ENCODE data around the gene BAD.
"Not testable (repeated sequence)": the region's sequence is repeated elsewhere in the genome, so short reads cannot be mapped to it uniquely, and the experiment has no call there.

BAD gene

GRCh38 chr11:64284048-64284961 is at the start of gene BAD:
TSS of gene BAD (minus strand) at chr11:64284665. CDS start at chr11:64284368, 297 bp downstream.
- peak; percentile 80 to 87 for DNase-seq (ENCODE audit: low read depth in 1 of 2, low spot score in 1 of 2)

GRCh38 chr11:64333556-64333955 is 49.1 kb upstream of the BAD start:
- DNase-seq (ENCODE audit: low read depth in 1 of 2, low spot score in 1 of 2) = no peak

DNA sequence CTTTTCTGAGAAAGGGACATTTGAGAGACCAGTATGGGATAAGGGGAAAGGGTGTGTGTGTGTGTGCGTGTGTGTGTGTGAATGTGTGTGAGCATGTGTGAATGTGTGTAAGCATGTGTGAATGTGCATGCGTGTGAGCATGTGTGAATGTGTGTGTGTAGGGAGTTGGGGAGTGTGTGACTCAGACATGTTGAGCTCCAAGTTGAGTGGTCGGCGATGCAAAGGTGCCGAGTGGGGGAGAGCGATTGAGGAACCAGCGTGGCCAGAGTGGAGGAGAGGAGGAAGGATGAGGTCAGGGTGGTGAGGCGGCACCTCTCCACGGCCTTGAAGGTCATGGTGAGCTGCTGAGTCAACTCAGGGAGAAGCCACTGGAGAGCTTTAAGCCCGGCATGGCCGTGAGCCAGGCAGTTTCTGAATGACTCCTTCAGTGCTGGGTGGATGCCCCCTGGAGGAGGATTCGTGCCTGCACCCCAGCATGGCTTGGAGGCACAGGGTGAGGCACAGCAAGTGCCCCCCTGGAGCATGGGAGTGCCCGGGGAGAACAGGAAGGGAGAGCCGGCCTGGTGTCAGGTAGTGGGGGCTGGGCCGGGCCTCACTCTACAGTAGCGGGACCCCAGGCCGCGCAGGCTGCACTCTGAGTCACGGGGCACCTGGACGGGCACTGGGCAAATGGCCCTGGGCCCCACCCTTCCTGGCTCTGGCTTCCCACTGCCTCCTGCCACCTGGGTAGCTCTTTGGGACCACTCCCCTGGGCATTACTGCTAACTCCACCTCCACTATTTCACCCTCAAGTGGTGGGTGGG is 47.3 kb upstream of the BAD start:
- DNase-seq (ENCODE audit: low read depth in 1 of 2, low spot score in 1 of 2) = peak; percentile 29 to 45

- no peak for DNase-seq (ENCODE audit: low read depth in 1 of 2, low spot score in 1 of 2)
Observed at GRCh38 chr11:64330888-64331287, 46.4 kb upstream of the BAD start.

- DNase-seq (ENCODE audit: low read depth in 1 of 2, low spot score in 1 of 2) = no peak
Observed at GRCh38 chr11:64327993-64328392, 43.5 kb upstream of the BAD start.

DNA sequence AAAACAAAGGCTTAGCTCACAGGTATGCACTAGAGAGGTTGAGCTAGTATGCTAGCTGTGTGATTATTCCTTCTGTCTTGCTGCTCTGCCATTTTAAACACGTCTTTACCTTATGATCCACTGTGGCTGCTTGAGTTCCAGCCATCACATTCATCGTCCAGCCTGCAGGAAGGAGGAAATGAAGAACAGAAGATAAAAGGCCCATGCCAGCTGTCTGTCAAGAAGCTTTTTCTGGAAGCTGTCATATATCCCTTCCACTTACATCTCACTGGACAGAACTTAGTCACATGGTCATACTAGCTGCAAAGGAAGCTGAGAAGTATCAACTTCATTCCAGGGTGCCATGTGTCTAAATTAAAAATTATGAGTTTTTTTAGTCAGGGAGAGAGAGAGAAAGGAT is 42.9 kb upstream of the BAD start:
- no peak for DNase-seq (ENCODE audit: low read depth in 1 of 2, low spot score in 1 of 2)

GRCh38 chr11:64324692-64325469 is 40.4 kb upstream of the BAD start:
- DNase-seq (ENCODE audit: low read depth in 1 of 2, low spot score in 1 of 2) = no peak

DNA sequence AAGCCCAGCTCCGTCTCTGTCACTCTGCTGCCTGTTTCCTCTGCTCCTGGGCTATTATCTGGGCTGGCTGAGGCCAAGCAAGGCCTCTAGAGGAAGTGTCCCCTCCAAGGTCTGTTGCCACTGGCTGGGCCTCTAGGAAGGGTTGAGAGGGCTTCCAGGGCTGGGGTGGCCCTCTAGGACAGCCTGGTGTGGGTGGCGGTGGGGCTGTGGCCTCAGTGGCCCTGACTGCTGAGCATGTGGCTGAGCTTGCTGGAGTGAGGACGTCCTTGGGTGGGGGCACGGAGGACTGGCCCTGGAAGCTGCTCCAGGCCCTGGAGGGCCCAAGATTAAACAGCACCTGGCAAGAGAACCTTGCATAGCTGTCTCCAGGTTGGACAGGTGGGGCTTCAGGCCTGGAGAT is 39.5 kb upstream of the BAD start:
- DNase-seq (ENCODE audit: low read depth in 1 of 2, low spot score in 1 of 2) = not testable (repeated sequence)

- no peak for DNase-seq (ENCODE audit: low read depth in 1 of 2, low spot score in 1 of 2)
Observed at GRCh38 chr11:64323373-64323772, 38.9 kb upstream of the BAD start.

GRCh38 chr11:64322925-64323260 is 38.4 kb upstream of the BAD start:
- DNase-seq (ENCODE audit: low read depth in 1 of 2, low spot score in 1 of 2) = no peak

DNA sequence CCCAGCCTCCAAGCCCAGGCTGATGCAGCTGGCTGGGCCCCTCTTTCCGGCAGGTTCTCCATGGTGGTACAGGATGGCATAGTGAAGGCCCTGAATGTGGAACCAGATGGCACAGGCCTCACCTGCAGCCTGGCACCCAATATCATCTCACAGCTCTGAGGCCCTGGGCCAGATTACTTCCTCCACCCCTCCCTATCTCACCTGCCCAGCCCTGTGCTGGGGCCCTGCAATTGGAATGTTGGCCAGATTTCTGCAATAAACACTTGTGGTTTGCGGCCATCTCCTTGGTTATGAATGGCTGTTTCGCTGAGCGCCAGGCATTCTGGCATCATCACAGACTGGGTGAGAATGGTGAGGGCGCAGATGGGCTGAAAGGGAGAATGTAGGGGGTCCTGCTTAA is 37.1 kb upstream of the BAD start:
- DNase-seq (ENCODE audit: low read depth in 1 of 2, low spot score in 1 of 2) = no peak

- DNase-seq (ENCODE audit: low read depth in 1 of 2, low spot score in 1 of 2) = no peak
Observed at GRCh38 chr11:64321026-64321425, 36.6 kb upstream of the BAD start.

DNA sequence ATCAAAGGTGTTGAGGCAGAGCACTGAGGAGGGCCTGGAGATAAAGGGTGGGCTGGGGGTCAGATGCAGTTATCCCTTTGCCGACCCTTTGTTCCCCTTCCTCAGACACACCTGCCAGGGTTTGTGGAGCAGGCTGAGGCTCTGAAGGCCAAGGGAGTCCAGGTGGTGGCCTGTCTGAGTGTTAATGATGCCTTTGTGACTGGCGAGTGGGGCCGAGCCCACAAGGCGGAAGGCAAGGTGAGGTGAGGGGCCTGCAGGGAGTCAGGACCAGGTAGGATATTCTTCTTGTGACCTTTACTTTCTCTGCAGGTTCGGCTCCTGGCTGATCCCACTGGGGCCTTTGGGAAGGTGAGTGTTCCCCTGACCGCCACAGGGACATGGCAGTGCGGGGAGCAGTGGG is 36.1 kb upstream of the BAD start:
- no peak for DNase-seq (ENCODE audit: low read depth in 1 of 2, low spot score in 1 of 2)

DNA sequence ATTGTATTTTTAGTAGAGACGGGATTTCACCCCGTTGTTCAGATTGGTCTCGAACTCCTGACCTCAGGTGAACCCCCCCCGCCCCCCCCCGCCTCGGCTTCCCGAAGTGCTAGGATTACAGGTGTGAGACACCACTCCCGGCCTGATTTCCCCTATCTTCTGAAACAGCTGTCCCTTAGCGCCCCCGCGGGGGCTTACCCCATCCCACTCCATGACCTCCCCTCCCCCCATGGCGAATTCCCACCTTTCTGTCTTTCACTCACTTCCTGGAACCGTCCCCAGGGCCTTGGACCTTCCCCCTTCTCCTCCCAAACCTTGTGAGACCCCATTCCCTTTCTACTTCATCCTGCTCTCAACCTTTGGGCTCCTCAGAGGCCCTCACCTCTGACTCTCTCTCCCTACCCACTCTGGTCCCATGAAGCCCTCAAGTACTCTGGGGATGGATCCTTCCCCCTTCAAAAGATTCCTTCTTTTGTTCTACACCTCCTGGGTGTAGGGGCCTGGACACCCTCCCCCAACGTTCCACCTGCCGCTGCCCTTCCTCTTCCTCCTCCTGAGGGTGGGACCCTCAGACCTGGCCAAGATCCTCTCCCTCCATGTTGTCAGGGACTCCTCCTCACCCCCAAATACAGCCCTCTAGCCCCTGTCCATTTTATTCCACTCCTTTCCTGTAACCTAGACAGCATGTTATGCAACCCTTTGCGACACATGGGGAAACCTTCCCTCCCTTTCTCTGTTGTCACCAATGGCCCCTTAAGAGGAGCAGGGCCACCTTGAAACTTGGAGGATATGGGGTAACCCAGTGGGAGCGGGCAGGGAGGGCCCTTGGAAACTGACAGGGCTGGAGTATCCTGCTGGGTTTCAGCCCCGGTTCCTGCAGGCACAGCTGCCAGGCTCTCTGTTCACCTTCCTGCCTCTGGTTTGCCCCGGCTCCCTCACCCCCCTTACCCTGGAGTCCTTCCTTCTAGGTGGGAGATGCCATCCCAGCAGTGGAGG is 34.6 kb upstream of the BAD start:
- no peak for DNase-seq (ENCODE audit: low read depth in 1 of 2, low spot score in 1 of 2)

GRCh38 chr11:64317961-64318765 is 33.7 kb upstream of the BAD start, which contains the start of gene PRDX5:
TSS of gene PRDX5 (plus strand) at chr11:64318121. CDS start at chr11:64318216, 95 bp downstream.
- DNase-seq (ENCODE audit: low read depth in 1 of 2, low spot score in 1 of 2) = peak; percentile 88 to 91

- DNase-seq (ENCODE audit: low read depth in 1 of 2, low spot score in 1 of 2) = peak; percentile 92 to 93
Observed at GRCh38 chr11:64317325-64317960, 33.0 kb upstream of the BAD start, which contains the start of gene TRMT112. TSS of gene TRMT112 (minus strand) at chr11:64317559. CDS start at chr11:64317526, 33 bp downstream.

DNA sequence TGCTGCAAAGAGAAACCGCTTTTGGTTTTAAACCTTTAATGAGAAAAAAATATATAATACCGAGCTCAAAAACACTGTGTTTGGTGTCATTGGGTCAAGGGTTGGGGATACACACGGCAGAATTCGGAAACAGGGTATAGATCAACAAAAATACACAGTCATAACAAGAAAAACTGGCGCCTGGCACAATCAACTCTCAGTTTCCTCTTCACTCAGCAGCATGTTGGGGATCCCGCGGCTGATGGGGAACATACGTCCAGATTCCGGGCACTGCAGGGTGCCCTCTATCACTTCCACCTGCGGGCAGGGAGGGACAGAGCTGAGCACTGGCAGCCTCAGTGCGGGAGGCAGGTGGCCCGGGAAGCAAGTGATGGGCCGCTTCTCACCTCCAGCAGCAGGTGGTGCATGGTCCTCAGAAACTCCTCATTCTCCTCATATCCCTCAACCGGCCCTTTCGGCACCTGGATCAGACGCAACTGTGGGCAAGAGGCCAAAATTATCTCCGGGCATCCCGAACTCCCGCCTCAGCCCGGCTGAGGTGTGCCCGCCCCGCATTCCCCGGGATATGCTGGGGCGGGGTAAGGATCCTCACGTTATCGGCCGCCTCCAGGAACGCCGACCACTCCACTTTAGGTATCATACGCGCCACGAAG is 32.3 kb upstream of the BAD start:
- DNase-seq (ENCODE audit: low read depth in 1 of 2, low spot score in 1 of 2) = no peak

Data from activated T-helper 1 cell treated with anti-CD3 and anti-CD28 coated beads, Interleukin-2, amount 50 U/mL, for 16 hours (primary cell).